GM18505 (cell line): ENCODE data around the gene PDX1.
"Not testable (repeated sequence)": the region's sequence is repeated elsewhere in the genome, so short reads cannot be mapped to it uniquely, and the experiment has no call there.

Experiments used
- ATAC-seq: cut with Tn5 transposase; IDR thresholded peaks from one replicate; pipeline ENCODE4 v1.9.1; 2021; ENCODE audit not compliant: unreplicated experiment
- POLR2A ChIP-seq: IDR thresholded peaks from 4 replicates; pipeline ENCODE4 v1.6.1; 2011; ENCODE audit warnings: borderline replicate concordance; ENCODE audit not compliant: insufficient read depth, insufficient read length; ENCODE audit errors: extremely low read depth

The PDX1 gene

GRCh38 chr13:27955014-27955591, 35.3 kb downstream of the PDX1 start:
- no peak for ATAC-seq
- TF ChIP-seq POLR2A = no peak

DNA sequence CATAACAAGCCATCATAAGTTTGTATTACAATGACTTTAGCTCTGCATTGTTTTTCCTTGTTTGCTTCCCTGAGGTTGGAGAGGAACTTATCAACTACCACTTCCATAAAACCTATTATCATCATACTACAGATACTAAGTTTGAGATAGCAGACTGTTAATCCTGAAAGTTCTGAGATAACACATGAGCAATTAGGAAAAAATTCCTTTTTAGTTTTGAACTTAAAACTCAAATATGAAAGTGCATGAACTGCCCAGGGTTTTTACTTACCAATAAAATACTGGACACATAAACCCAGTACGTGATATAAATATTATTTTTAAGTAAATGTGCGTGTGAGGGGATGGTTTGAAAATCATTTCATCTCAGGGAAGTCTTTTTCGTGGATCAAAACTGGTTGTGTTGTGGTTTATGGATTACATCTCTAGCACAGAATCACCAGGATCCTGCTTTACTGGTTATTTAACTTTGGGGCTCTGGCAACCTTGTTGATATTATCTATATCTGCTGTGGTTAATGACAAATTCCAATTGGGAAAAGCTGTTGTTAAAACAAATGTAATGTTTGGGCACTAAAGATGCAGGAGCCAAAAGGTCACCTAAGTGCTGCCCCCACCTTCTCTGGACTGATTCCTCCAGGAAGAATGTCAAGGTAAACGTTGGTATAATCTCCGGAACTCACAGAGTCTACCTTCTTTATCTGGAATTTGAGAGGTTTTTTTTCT, 36.9 kb downstream of the PDX1 start:
- TF ChIP-seq POLR2A = no peak
- ATAC-seq = no peak

DNA sequence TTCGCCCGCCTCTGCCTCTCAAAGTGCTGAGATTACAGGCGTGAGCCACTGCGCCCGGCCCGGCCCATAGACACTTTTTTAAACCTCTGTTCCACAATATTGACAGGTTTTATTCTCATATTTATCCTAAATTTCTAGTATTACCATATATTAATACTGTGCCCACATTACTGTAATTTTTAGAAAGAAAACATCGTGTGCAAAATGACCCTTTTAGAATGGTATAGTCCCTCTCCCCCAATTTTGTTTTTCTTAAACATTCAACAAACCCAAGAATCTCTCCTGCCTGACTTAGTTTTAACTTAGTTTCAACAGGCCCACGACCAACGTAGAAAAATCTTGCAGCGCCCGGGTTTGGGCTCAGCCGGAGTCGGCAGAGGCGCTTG, 40.2 kb downstream of the PDX1 start:
- ATAC-seq = no peak
- no peak for TF ChIP-seq POLR2A

DNA sequence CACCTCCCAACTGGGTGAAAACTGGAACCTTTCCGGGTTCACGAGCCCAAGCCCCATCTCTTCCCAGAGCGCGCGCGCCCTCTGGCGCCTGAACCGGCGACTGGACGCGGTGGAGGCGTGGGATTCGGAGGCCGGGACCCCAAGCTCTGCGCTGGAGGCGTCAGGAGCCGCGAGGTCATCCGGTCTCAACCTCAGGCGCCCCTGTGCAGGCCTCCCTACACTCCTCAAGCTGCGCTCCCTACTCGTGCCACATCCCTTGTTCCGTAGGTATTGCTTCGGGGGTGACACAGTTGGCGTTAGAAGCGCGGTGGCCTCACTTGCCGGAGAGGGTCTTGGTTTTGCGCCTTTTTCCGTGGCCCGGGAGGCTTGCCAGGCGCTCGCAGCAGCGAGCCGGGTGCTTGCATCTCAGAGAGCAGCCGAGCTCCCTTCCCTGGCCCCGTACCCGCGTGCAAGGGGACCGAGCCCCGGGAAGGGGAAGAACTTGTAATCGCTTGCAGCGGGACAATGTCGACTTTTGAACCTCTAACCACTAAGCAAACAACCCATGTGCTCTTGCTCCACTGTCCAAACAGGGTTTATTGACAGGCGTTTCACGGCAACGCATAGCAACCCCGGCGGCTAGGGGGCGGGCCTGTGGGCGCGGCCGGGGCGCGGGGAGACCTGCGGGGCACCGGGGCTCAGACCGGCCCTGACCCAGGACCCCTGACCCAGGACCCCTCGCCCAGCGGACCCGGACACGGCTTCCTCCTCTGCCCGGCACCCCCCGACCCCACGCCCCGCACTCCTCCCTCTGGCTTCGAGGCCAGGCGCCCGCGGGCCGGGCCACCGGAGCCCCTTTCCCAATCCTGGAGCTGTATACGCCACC, 40.8 kb downstream of the PDX1 start:
- no peak for ATAC-seq
- TF ChIP-seq POLR2A = no peak

DNA sequence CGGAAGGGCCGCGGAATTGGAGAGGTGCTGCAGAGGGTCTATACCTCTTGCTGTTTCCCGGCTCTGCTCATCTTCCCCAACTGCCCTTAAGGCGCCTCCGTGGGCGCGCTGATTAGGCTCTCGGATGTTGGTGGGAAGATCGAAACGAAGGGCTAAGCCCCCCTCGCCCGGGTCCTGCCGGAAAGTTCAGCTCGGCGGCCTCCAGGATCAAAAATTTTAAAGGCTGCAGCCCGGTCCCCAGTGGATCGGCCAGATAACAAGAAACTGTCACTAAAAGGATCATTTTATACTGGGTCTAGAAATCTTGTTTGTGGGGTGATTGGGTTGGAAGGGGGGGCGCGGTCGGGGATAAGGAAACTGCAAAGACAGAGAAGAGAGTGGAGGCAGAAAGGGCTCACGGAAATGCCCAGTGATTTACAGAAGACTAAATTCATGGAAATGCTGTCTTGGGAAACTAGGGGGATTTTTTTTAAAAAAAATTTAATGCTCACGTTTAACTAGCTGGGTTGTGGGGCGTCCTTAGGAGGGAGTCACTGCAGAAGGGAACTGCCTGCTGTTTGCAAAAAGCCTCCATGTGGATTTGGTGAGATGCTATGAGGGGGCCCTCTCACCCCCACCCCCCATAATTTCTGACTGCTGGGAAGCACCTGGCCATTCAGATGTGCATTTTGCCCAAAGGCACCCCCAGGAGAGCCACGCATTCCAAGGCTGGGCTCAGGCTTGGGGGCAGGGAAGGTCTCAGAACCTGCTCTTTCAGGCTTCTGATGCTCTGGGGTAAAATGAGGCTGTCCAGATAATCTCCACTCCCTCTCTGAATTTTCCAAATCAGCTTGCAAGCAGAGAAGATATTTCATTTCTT, 41.7 kb downstream of the PDX1 start:
- no peak for ATAC-seq
- TF ChIP-seq POLR2A = no peak

DNA sequence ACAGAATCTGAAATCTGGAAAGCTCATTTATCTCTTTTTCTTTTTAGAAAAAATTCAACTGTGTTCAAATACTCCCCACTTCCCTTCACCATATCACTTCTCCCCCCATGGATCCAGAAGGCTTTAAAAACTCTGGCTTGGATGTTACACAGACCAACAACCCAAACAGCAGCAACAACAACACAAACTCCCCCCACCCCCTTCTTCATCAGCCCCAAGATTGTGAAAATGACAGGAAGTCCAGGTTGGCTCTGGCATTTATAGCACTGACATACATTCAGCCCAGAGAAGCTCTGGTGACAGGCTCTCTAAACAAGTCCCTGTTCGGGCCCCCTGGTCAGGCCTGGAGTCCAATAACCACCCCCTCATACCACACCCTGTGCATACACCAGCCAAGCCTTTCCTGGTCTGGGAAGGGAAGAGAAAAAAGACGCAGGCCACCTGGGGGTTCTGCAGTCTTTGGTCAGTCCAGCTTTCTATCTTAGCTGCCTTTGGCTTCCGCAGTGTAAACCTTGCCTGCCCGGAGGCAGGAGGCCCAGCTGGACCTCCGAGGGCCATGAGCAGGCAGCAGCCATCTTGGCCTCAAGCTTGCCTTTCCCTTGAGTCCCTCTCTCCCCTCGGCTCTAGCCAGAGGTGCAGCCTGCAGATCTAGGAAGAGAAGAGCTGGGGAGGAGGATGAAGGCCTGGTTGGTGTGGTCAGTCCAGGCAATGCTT, 42.5 kb downstream of the PDX1 start:
- TF ChIP-seq POLR2A = no peak

DNA sequence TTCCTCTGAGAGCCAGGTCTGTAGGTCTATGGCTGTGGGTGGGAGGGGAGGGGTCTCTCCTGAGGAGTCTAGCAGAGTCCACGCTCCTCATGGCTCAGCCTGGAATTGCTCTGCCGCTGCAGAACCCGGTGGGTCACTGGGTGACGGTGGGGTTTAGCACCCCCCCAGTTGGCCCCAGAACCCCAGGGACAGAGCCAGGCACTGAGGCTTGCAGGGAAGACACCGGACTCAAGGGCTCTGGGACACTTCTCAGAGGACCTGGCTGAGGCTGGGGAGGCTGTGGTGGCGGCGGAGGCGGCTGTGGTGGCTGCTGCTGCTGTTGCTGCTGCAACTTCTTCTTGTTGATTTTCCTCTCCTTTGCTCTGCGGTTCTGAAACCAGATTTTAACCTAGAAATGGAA, 43.2 kb downstream of the PDX1 start:
- no peak for TF ChIP-seq POLR2A
- ATAC-seq = no peak

More for the DNA sequence above, 42.5 kb downstream of the PDX1 start:
- ATAC-seq = no peak

DNA sequence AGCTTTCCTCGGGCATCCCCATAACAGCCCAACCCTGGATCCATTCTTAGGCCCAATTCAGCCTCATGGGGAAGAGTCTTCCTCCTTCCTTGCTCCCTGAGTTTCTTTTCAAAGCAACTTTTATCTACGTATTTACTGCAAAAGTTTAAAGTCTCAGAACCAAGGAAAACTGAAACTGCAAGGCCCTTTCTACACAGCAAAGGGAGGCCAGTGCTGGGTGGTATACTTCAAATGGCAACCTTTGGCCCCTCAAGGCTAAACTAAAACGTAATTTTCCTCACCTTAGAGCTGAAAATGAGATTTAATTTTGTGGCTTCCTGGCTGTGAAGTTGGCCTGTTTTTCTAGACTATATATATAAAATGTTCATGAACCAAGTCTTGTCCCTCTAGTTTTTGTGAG, 43.7 kb downstream of the PDX1 start:
- TF ChIP-seq POLR2A = no peak
- ATAC-seq = no peak

- not testable (repeated sequence) for ATAC-seq
Observed at GRCh38 chr13:27964206-27964605, 44.4 kb downstream of the PDX1 start.

DNA sequence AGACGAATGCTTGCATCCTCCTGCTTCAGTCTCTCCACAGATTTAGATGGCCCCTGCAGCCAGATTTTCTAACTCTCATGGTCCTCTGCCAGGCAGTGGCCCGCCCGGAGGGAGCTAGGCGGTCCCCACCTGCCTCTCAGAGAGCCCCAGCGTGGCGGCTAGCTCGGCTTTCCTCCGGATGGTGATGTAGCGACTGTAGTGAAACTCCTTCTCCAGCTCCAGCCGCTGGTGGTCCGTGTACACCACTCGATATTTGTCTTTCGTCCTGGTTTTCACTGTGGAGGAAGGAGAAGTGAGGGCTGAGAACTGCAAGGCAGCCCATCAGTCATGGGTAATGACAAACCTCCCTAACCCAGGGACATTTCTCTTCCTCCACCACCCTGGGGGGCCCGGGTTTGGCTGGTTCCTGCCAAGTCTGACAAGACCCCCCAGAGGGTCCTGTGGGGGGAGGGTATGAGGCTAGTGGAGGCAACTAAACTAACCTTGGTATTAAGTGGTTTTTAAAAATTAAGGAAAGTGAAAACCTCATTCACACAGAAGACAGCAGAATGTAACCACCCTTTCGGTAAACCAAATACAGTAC, 45.0 kb downstream of the PDX1 start:
- no peak for TF ChIP-seq POLR2A
- ATAC-seq = no peak

- no peak for ATAC-seq
Observed at GRCh38 chr13:27965343-27965739, 45.5 kb downstream of the PDX1 start.

More at GRCh38 chr13:27965343-27965739, 45.5 kb downstream of the PDX1 start:
- no peak for TF ChIP-seq POLR2A
